GM12878 (cell line): ENCODE measurements around the gene PTPRM. TPM values are rescaled to one million over a fixed set of nuclear protein-coding genes. Genes with fewer than 3 reads are reported as not detected.

Source experiments
- ATAC-seq: fragments of 200-7000 bp; cut with Tn5 transposase; 3 replicates; pipeline ENCODE4 v1.9.1; 2020; ENCODE audit warnings: mild to moderate bottlenecking, moderate library complexity
- BruUV-seq: library from RNA; stranded (reverse); fragments of 400-500 nt; replicated peaks from 2 replicates; lab custom pipeline; 2021; lab: Mats Ljungman, UMichigan
- CTCF ChIA-PET: fragments of 300-600 bp; sonication (Branson Sonifier 250); formaldehyde crosslinking; extraction: SDS; loops from one replicate; lab custom pipeline; 2021; ENCODE audit warnings: inconsistent platforms; lab: Yijun Ruan, JAX
- POLR2A ChIA-PET: fragments of 350-600 bp; formaldehyde crosslinking; extraction: SDS; loops from one replicate; lab custom pipeline; 2021; ENCODE audit warnings: inconsistent platforms; lab: Charles Lee
- RAD21 ChIA-PET: fragments of 300-600 bp; sonication (Branson Sonifier 250); formaldehyde crosslinking; loops from one replicate; lab custom pipeline; 2023; ENCODE audit warnings: antibody characterized with exemption; ENCODE audit not compliant: unreplicated experiment; lab: Charles Lee
- SMC1A ChIA-PET: fragments of 300-600 bp; sonication (Branson Sonifier 250); formaldehyde crosslinking; loops from one replicate; lab custom pipeline; 2023; ENCODE audit not compliant: unreplicated experiment, uncharacterized antibody; lab: Charles Lee
- DNase-seq: peaks from one replicate; pipeline ENCODE4 v3.0.0-alpha.2; 2011; ENCODE audit warnings: low read depth, low spot score
- FAIRE-seq: peaks from 3 replicates; lab custom pipeline; 2011; peaks lifted over from hg19 to GRCh38; lab: Jason Lieb, UNC
- H2AFZ ChIP-seq: 2 replicates; pipeline ENCODE4 v1.6.0; 2011; ENCODE audit warnings: low read depth, low read length, control low read depth; ENCODE audit not compliant: control insufficient read depth
- H3K27ac ChIP-seq: 2 replicates; pipeline ENCODE4 v1.5.1; 2011; ENCODE audit warnings: control low read depth; ENCODE audit not compliant: control insufficient read depth, insufficient read depth
- H3K27me3 ChIP-seq, 2 experiments: replicated peaks in 1 of 2; 2 replicates each; pipeline versions ENCODE4 v1.6.0 to v1.6.1; 2011; ENCODE audit warnings: low read length in 1 of 2; ENCODE audit not compliant: control insufficient read depth in 2 of 2, insufficient read depth in 2 of 2
- H3K36me3 ChIP-seq, 2 experiments: 2 replicates each; pipeline ENCODE4 v1.5.1; 2011; ENCODE audit warnings: low read length in 1 of 2; ENCODE audit not compliant: control insufficient read depth in 2 of 2, insufficient read depth in 2 of 2
- H3K4me1 ChIP-seq: 2 replicates; pipeline ENCODE4 v1.6.1; 2011; ENCODE audit warnings: mild to moderate bottlenecking, low read length, moderate library complexity, mixed read lengths; ENCODE audit not compliant: control insufficient read depth, insufficient read depth
- H3K4me2 ChIP-seq: 2 replicates; pipeline ENCODE4 v1.6.0; 2011; ENCODE audit warnings: control low read depth; ENCODE audit not compliant: control insufficient read depth, insufficient read depth
- H3K4me3 ChIP-seq: fragments of 200-600 bp; sonication (generic); 2 replicates; pipeline ENCODE4 v1.5.1; 2016
- H3K79me2 ChIP-seq: 2 replicates; pipeline ENCODE4 v1.6.0; 2011; ENCODE audit warnings: low read length; ENCODE audit not compliant: control insufficient read depth, insufficient read depth
- H3K9ac ChIP-seq: 2 replicates; pipeline ENCODE4 v1.8.0; 2011; ENCODE audit warnings: low read length, control low read depth, mixed read lengths; ENCODE audit not compliant: control insufficient read depth, insufficient read depth
- H3K9me3 ChIP-seq: replicated peaks from 3 replicates; pipeline ENCODE4 v1.5.1; 2011; ENCODE audit warnings: mild to moderate bottlenecking, low read length; ENCODE audit not compliant: control insufficient read depth, insufficient read depth
- H4K20me1 ChIP-seq: 2 replicates; pipeline ENCODE4 v1.6.0; 2011; ENCODE audit not compliant: control insufficient read depth, insufficient read depth
- ASH2L ChIP-seq: fragments of 300-600, 200-600 bp; sonication (generic); IDR thresholded peaks from 2 replicates; pipeline ENCODE4 v1.6.1; 2017; ENCODE audit warnings: low read depth, mild to moderate bottlenecking, borderline replicate concordance
- CBFB ChIP-seq: IDR thresholded peaks from 2 replicates; pipeline ENCODE4 v1.6.1; 2016; ENCODE audit warnings: antibody characterized with exemption, low read depth
- CBX3 ChIP-seq: fragments of 200-600 bp; sonication (generic); IDR thresholded peaks from 2 replicates; pipeline ENCODE4 v1.6.1; 2016; ENCODE audit warnings: low read depth, borderline replicate concordance
- CBX5 ChIP-seq: sonication (generic); IDR thresholded peaks from 2 replicates; pipeline ENCODE4 v1.6.1; 2016; ENCODE audit warnings: low read depth, moderate library complexity, mild to moderate bottlenecking, inconsistent platforms
- CEBPZ ChIP-seq: fragments of 150-350 bp; IDR thresholded peaks from 2 replicates; pipeline ENCODE4 v1.6.1; 2016; ENCODE audit warnings: low read depth, low read length
- ETV6 ChIP-seq, 2 experiments: fragments of 450-650 bp in 1 of 2; IDR thresholded peaks in 1 of 2; conservative IDR thresholded peaks in 1 of 2; 2 replicates each; pipeline ENCODE4 v1.6.1; 2014; ENCODE audit warnings: antibody characterized with exemption in 1 of 2, borderline replicate concordance in 1 of 2, low read depth in 1 of 2, mild to moderate bottlenecking in 1 of 2, moderate library complexity in 1 of 2
- FOS ChIP-seq: IDR thresholded peaks from 3 replicates; pipeline ENCODE4 v1.6.1; 2011; ENCODE audit warnings: borderline replicate concordance; ENCODE audit not compliant: insufficient read length; ENCODE audit errors: extremely low read depth
- HDAC2 ChIP-seq: fragments of 200-600 bp; sonication (generic); IDR thresholded peaks from 2 replicates; pipeline ENCODE4 v1.6.1; 2017
- MAX ChIP-seq: IDR thresholded peaks from 2 replicates; pipeline ENCODE4 v1.6.1; 2012; ENCODE audit warnings: low read depth, low read length, improper control_type of control experiment
- NFXL1 ChIP-seq: fragments of 450-650 bp; IDR thresholded peaks from 2 replicates; pipeline ENCODE4 v1.6.1; 2017; ENCODE audit warnings: antibody characterized with exemption, mild to moderate bottlenecking, borderline replicate concordance
- NR2C1 ChIP-seq: fragments of 450-650 bp; IDR thresholded peaks from 2 replicates; pipeline ENCODE4 v1.6.1; 2017; ENCODE audit warnings: antibody characterized with exemption, mild to moderate bottlenecking, moderate library complexity
- PML ChIP-seq: IDR thresholded peaks from 2 replicates; pipeline ENCODE4 v1.6.1; 2012; ENCODE audit warnings: low read length, inconsistent platforms
- PRDM15 ChIP-seq: fragments of 450-650 bp; formaldehyde crosslinking; IDR thresholded peaks from 2 replicates; pipeline ENCODE4 v1.4.0; 2020; ENCODE audit warnings: mild to moderate bottlenecking, moderate library complexity
- RFX5 ChIP-seq: IDR thresholded peaks from 2 replicates; pipeline ENCODE4 v1.6.1; 2011; ENCODE audit warnings: low read depth, low read length, improper control_type of control experiment
- SRF ChIP-seq, 2 experiments: IDR thresholded peaks; 2 replicates each; pipeline ENCODE4 v1.6.1; 2011; ENCODE audit warnings: low read depth in 2 of 2, low read length in 2 of 2, mild to moderate bottlenecking in 1 of 2, moderate library complexity in 1 of 2
- WRNIP1 ChIP-seq: IDR thresholded peaks from 2 replicates; pipeline ENCODE4 v1.6.1; 2011; ENCODE audit warnings: low read depth, low read length, improper control_type of control experiment, borderline replicate concordance
- YY1 ChIP-seq: IDR thresholded peaks from 2 replicates; pipeline ENCODE4 v1.6.1; 2011; ENCODE audit warnings: low read depth, mild to moderate bottlenecking, low read length
- ZNF217 ChIP-seq: fragments of 450-650 bp; IDR thresholded peaks from 2 replicates; pipeline ENCODE4 v1.6.1; 2017; ENCODE audit warnings: antibody characterized with exemption, mild to moderate bottlenecking
- WGBS: methylation state at CpG from one replicate; pipeline ENCODE4 v1.1.6; 2016; ENCODE audit warnings: low lambda C conversion rate; ENCODE audit not compliant: insufficient replicate concordance, insufficient coverage; ENCODE audit errors: missing lambda C conversion rate; 5-methylcytosine and 5-hydroxymethylcytosine counted together
- in situ Hi-C: fragments of 300-500 bp; cut with MboI; formaldehyde crosslinking; loops from 9 replicates; pipeline ENCODE4 v1.14.3; 2018; ENCODE audit warnings: mixed read lengths
- intact Hi-C: fragments of 100-400 bp; cut with micrococcal nuclease; formaldehyde crosslinking; loops from one replicate; pipeline ENCODE4 v1.14.2; 2022; ENCODE audit not compliant: unreplicated experiment
- polyA plus RNA-seq, 11 experiments: library from polyadenylated mRNA; depleted of rRNA in 4 of 11; unstranded in 6 of 11; stranded (reverse) in 5 of 11; fragments of >200 nt; fragmentation: Nextera tagmentation in 4 of 11; fragmentation: Illumina TruSeq in 1 of 11; extraction: Ambion mirVana in 4 of 11; extraction: Trizol in 1 of 11; gene quantifications; 1 replicate in 1 of 11; 2 replicates in 10 of 11; pipeline versions ENCODE4 v1.2.1 to v1.2.3, GENCODE V29; 2011 to 2016; ENCODE audit warnings: inconsistent platforms in 2 of 11, missing spikeins in 2 of 11, low read depth in 1 of 11
- total RNA-seq, 4 experiments: library from RNA; depleted of rRNA in 3 of 4; stranded (reverse); fragments of >200 nt in 3 of 4; fragmentation: Illumina TruSeq in 1 of 4; extraction: Trizol in 1 of 4; gene quantifications; 2 replicates each; pipeline versions ENCODE4 v1.2.1 to v1.2.3, GENCODE V29; 2013 to 2021

Gene PTPRM
- total and polyA plus RNA-seq, 10 of the 15 experiments (the other 5 are each of a cell fraction or from before 2014, with no cell fraction given) = 0.07 to 22.6 (median 0.60) TPM

- TF ChIP-seq PML = no peak
- TF ChIP-seq NFXL1 = no peak
- no peak for TF ChIP-seq NR2C1
- TF ChIP-seq FOS = no peak
- no peak for TF ChIP-seq CBX5
- TF ChIP-seq CBFB = no peak
These were observed 513.0 kb downstream of the PTPRM start (continued) for GRCh38 chr18:8080092-8080491.

GRCh38 chr18:8081267-8081666, 514.2 kb downstream of the PTPRM start:
- Histone ChIP-seq H3K79me2 (no peaks in the 10 kb centered on the region), H3K27me3 (no peaks in the 10 kb centered on the region), H3K4me1 (no peaks in the 10 kb centered on the region), H3K9ac (no peak overlapping the region), H3K9me3 (no peaks in the 10 kb centered on the region), H3K4me2 (no peak overlapping the region), H3K27ac (no peak overlapping the region), H3K36me3 (no peaks in the 10 kb centered on the region), H2AFZ (no peak overlapping the region), H3K4me3 (no peak overlapping the region), H4K20me1 (no peaks in the 10 kb centered on the region)
- POLR2A ChIA-PET = no interaction called here
- no peak for DNase-seq
- WGBS = 0% methylated on average over 1 of the region's 1 CpG
- no peak for ATAC-seq
- RAD21 ChIA-PET = no interaction called here
- SMC1A ChIA-PET = interaction anchor here (1.5 kb wide), 1 partner anchor 36 kb away, joined by 3 read pairs; no protein-coding TSS in a partner anchor
- no TSS peak for BruUV-seq
- no peak for FAIRE-seq
- CTCF ChIA-PET = no interaction called here
- intact Hi-C loops = no loop called here
- in situ Hi-C loops = no loop called here
- TF ChIP-seq CEBPZ (no peak), RFX5 (no peak), CBX3 (no peak), MAX (no peak), HDAC2 (no peak), YY1 (no peak), WRNIP1 (no peak), ZNF217 (no peak), SRF (IDR thresholded peaks at IDR 0.05; ENCODE audit: low read depth in 2 of 2, low read length in 2 of 2) (no peak), ASH2L (no peak), PRDM15 (CRISPR knock-in tag) (no peak), ETV6 (conservative IDR thresholded peaks at IDR 0.05 in 1 of 2, IDR thresholded peaks at IDR 0.05 in 1 of 2; ENCODE audit: borderline replicate concordance in 1 of 2, low read depth in 1 of 2) (no peak)
